HEK293 (cell line): ENCODE measurements around the gene IPO13.

Experiments
- CTCF ChIA-PET: fragments of 350-600 bp; formaldehyde crosslinking; extraction: SDS; loops from one replicate; lab custom pipeline; 2021; ENCODE audit warnings: antibody characterized with exemption; lab: Yijun Ruan, JAX
- POLR2A ChIA-PET: fragments of 300-600 bp; formaldehyde crosslinking; extraction: SDS; loops from one replicate; lab custom pipeline; 2020; ENCODE audit warnings: antibody characterized with exemption, inconsistent platforms; lab: Yijun Ruan, JAX
- H3K27ac ChIP-seq: fragments of 200-500 bp; sonication (Bioruptor generic); 2 replicates; pipeline ENCODE4 v1.5.1; 2014; ENCODE audit warnings: low read depth, low read length, control low read depth, inconsistent platforms; ENCODE audit errors: extremely low read depth
- H3K36me3 ChIP-seq, 2 experiments: fragments of 200-500 bp in 1 of 2; sonication (Bioruptor generic) in 1 of 2; 1 replicate in 1 of 2; 2 replicates in 1 of 2; pipeline ENCODE4 v1.5.1; 2014 to 2017; ENCODE audit warnings: inconsistent platforms in 2 of 2, low read length in 2 of 2; ENCODE audit not compliant: control insufficient read depth in 2 of 2, insufficient read depth in 1 of 2
- H3K4me1 ChIP-seq: fragments of 200-500 bp; sonication (Bioruptor generic); 2 replicates; pipeline ENCODE4 v1.5.1; 2014; ENCODE audit warnings: mild to moderate bottlenecking, low read length, inconsistent platforms; ENCODE audit not compliant: control insufficient read depth, insufficient read depth
- H3K4me3 ChIP-seq: 2 replicates; pipeline ENCODE4 v1.5.1; 2011; ENCODE audit warnings: low read depth, mild to moderate bottlenecking, control low read depth, low read length, moderate library complexity
- H3K9me3 ChIP-seq: fragments of 200-500 bp; sonication (Bioruptor generic); 2 replicates; pipeline ENCODE4 v1.5.1; 2014; ENCODE audit warnings: low read depth, low read length, inconsistent platforms; ENCODE audit not compliant: control insufficient read depth, insufficient read depth
- EGR2 ChIP-seq: fragments of 450-650 bp; formaldehyde crosslinking; IDR thresholded peaks from 2 replicates; pipeline ENCODE4 v1.5.1; 2016; ENCODE audit warnings: low read depth, missing biosample characterization, missing genetic modification characterization
- HOXA7 ChIP-seq: sonication (generic); formaldehyde crosslinking; IDR thresholded peaks from 2 replicates; pipeline ENCODE4 v1.8.1; 2022; ENCODE audit warnings: missing genetic modification reagents, borderline replicate concordance
- KLF7 ChIP-seq: fragments of 450-650 bp; formaldehyde crosslinking; IDR thresholded peaks from 2 replicates; pipeline ENCODE4 v1.5.1; 2016; ENCODE audit warnings: missing biosample characterization, missing genetic modification characterization, borderline replicate concordance
- KLF9 ChIP-seq: fragments of 450-650 bp; formaldehyde crosslinking; IDR thresholded peaks from 2 replicates; pipeline ENCODE4 v1.5.1; 2016; ENCODE audit warnings: missing biosample characterization, missing genetic modification characterization, low read depth
- PRDM1 ChIP-seq: fragments of 450-650 bp; formaldehyde crosslinking; IDR thresholded peaks from 2 replicates; pipeline ENCODE4; 2016; ENCODE audit warnings: missing biosample characterization, missing genetic modification characterization
- SETDB1 ChIP-seq: IDR thresholded peaks from one replicate; pipeline ENCODE4 v1.6.1; 2017; ENCODE audit warnings: mild to moderate bottlenecking, low read length, moderate library complexity, mixed read lengths; ENCODE audit not compliant: insufficient read length
- SP3 ChIP-seq: fragments of 450-650 bp; formaldehyde crosslinking; IDR thresholded peaks from 2 replicates; pipeline ENCODE4 v1.5.1; 2016; ENCODE audit warnings: missing biosample characterization, missing genetic modification characterization
- ZBTB21 ChIP-seq: fragments of 450-650 bp; formaldehyde crosslinking; IDR thresholded peaks from 2 replicates; pipeline ENCODE4 v1.5.1; 2017; ENCODE audit warnings: missing biosample characterization, missing genetic modification characterization
- ZFP41 ChIP-seq: fragments of 450-650 bp; formaldehyde crosslinking; IDR thresholded peaks from 2 replicates; pipeline ENCODE4 v1.5.1; 2016; ENCODE audit warnings: missing biosample characterization, missing genetic modification characterization, borderline replicate concordance
- ZNF433 ChIP-seq: fragments of 450-650 bp; formaldehyde crosslinking; IDR thresholded peaks from 2 replicates; pipeline ENCODE4 v1.5.1; 2016; ENCODE audit warnings: missing biosample characterization, missing genetic modification characterization, low read depth
- ZNF514 ChIP-seq: fragments of 450-650 bp; formaldehyde crosslinking; IDR thresholded peaks from 2 replicates; pipeline ENCODE4 v1.5.1; 2016; ENCODE audit warnings: missing biosample characterization, missing genetic modification characterization
- ZNF529 ChIP-seq: fragments of 450-650 bp; formaldehyde crosslinking; IDR thresholded peaks from 2 replicates; pipeline ENCODE4 v1.5.1; 2017; ENCODE audit warnings: missing genetic modification characterization, missing biosample characterization; ENCODE audit not compliant: insufficient replicate concordance
- ZNF670 ChIP-seq: fragments of 450-650 bp; formaldehyde crosslinking; IDR thresholded peaks from 2 replicates; pipeline ENCODE4 v1.5.1; 2016; ENCODE audit warnings: missing biosample characterization, missing genetic modification characterization, low read depth
- ZNF747 ChIP-seq: fragments of 450-650 bp; formaldehyde crosslinking; IDR thresholded peaks from 2 replicates; pipeline ENCODE4 v1.5.1; 2016; ENCODE audit warnings: missing biosample characterization, missing genetic modification characterization
- ZSCAN16 ChIP-seq: fragments of 450-650 bp; formaldehyde crosslinking; IDR thresholded peaks from 2 replicates; pipeline ENCODE4 v1.5.1; 2016; ENCODE audit warnings: missing biosample characterization, missing genetic modification characterization
- TF ChIP-seq, protein P1 (sequence below): fragments of 450-650 bp; formaldehyde crosslinking; IDR thresholded peaks from 2 replicates; pipeline ENCODE4 v1.5.1; 2016; ENCODE audit warnings: missing biosample characterization, missing genetic modification characterization
- TF ChIP-seq, protein P2 (sequence below): fragments of 450-650 bp; formaldehyde crosslinking; IDR thresholded peaks from 2 replicates; pipeline ENCODE4 v1.5.1; 2017; ENCODE audit warnings: missing biosample characterization, missing genetic modification characterization
- TF ChIP-seq, protein P3 (sequence below): fragments of 450-650 bp; formaldehyde crosslinking; IDR thresholded peaks from 2 replicates; pipeline ENCODE4 v1.5.1; 2016; ENCODE audit warnings: missing biosample characterization, missing genetic modification characterization
- TF ChIP-seq, protein P4 (sequence below): fragments of 450-650 bp; formaldehyde crosslinking; IDR thresholded peaks from 2 replicates; pipeline ENCODE4 v1.5.1; 2017; ENCODE audit warnings: missing biosample characterization, missing genetic modification characterization
- TF ChIP-seq, protein P5 (sequence below): fragments of 450-650 bp; formaldehyde crosslinking; IDR thresholded peaks from 2 replicates; pipeline ENCODE4 v1.5.1; 2016; ENCODE audit warnings: missing biosample characterization, missing genetic modification characterization

The IPO13 gene

GRCh38 chr1:43971336-43971980 lies 24.7 kb downstream of the IPO13 start (continued):
- TF ChIP-seq, protein P1, sequence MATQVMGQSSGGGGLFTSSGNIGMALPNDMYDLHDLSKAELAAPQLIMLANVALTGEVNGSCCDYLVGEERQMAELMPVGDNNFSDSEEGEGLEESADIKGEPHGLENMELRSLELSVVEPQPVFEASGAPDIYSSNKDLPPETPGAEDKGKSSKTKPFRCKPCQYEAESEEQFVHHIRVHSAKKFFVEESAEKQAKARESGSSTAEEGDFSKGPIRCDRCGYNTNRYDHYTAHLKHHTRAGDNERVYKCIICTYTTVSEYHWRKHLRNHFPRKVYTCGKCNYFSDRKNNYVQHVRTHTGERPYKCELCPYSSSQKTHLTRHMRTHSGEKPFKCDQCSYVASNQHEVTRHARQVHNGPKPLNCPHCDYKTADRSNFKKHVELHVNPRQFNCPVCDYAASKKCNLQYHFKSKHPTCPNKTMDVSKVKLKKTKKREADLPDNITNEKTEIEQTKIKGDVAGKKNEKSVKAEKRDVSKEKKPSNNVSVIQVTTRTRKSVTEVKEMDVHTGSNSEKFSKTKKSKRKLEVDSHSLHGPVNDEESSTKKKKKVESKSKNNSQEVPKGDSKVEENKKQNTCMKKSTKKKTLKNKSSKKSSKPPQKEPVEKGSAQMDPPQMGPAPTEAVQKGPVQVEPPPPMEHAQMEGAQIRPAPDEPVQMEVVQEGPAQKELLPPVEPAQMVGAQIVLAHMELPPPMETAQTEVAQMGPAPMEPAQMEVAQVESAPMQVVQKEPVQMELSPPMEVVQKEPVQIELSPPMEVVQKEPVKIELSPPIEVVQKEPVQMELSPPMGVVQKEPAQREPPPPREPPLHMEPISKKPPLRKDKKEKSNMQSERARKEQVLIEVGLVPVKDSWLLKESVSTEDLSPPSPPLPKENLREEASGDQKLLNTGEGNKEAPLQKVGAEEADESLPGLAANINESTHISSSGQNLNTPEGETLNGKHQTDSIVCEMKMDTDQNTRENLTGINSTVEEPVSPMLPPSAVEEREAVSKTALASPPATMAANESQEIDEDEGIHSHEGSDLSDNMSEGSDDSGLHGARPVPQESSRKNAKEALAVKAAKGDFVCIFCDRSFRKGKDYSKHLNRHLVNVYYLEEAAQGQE, result no peak

DNA sequence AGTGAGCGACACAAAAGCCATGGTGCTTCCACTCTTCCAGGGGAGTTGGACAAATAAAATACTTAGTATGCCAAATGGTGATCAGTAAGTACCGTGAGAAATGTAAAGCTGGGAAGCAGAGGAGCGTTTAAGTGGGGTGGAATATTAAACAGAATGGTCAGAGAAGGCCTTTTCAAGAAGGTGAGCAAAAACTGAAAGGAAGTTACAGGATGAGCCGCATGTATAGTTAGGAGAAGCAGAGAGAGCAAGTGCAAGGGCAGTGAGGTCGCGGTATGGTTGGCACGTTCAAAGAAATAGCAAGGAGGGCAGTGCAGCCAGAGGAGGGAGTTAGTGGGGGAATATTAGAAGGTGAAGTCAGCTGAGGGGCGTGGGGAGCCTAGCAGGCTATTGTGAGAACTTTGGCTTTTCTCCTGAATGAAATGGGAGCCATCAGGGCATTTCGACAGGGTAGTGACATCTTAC lies 27.3 kb downstream of the IPO13 start:
- no peaks in the 10 kb centered on the region for H3K9me3 ChIP-seq
- H3K4me1 ChIP-seq, result no peaks in the 10 kb centered on the region
- ChIA-PET CTCF (interaction anchor here (0.7 to 1.2 kb wide), 3 partner anchors 28 to 209 kb away, joined by 3 to 4 read pairs (median 4); no protein-coding TSS in a partner anchor), POLR2A (interaction anchor here (1.1 to 2.0 kb wide), 5 partner anchors 14 to 211 kb away, joined by 3 to 6 read pairs (median 4); partner anchors contain the start of gene SLC6A9)
- peaks cover 7 to 57% of the 10 kb centered on the region in 2 experiments; a peak in 2 of 3 replicates for H3K36me3 ChIP-seq
- TF ChIP-seq, protein P2, sequence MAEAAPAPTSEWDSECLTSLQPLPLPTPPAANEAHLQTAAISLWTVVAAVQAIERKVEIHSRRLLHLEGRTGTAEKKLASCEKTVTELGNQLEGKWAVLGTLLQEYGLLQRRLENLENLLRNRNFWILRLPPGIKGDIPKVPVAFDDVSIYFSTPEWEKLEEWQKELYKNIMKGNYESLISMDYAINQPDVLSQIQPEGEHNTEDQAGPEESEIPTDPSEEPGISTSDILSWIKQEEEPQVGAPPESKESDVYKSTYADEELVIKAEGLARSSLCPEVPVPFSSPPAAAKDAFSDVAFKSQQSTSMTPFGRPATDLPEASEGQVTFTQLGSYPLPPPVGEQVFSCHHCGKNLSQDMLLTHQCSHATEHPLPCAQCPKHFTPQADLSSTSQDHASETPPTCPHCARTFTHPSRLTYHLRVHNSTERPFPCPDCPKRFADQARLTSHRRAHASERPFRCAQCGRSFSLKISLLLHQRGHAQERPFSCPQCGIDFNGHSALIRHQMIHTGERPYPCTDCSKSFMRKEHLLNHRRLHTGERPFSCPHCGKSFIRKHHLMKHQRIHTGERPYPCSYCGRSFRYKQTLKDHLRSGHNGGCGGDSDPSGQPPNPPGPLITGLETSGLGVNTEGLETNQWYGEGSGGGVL (tag by site-specific recombination), result peak; percentile 80
- TF ChIP-seq, protein P3, sequence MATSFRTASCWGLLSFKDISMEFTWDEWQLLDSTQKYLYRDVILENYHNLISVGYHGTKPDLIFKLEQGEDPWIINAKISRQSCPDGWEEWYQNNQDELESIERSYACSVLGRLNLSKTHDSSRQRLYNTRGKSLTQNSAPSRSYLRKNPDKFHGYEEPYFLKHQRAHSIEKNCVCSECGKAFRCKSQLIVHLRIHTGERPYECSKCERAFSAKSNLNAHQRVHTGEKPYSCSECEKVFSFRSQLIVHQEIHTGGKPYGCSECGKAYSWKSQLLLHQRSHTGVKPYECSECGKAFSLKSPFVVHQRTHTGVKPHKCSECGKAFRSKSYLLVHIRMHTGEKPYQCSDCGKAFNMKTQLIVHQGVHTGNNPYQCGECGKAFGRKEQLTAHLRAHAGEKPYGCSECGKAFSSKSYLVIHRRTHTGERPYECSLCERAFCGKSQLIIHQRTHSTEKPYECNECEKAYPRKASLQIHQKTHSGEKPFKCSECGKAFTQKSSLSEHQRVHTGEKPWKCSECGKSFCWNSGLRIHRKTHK, result no peak
- no peak for TF ChIP-seq ZNF433
- TF ChIP-seq ZBTB21 (tag by site-specific recombination), result no peak
- TF ChIP-seq, protein P4, sequence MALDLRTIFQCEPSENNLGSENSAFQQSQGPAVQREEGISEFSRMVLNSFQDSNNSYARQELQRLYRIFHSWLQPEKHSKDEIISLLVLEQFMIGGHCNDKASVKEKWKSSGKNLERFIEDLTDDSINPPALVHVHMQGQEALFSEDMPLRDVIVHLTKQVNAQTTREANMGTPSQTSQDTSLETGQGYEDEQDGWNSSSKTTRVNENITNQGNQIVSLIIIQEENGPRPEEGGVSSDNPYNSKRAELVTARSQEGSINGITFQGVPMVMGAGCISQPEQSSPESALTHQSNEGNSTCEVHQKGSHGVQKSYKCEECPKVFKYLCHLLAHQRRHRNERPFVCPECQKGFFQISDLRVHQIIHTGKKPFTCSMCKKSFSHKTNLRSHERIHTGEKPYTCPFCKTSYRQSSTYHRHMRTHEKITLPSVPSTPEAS (tag by site-specific recombination), result no peak
- no peak for TF ChIP-seq ZFP41 (tag by site-specific recombination)
- TF ChIP-seq EGR2 (tag by site-specific recombination), result no peak
- TF ChIP-seq KLF7, result no peak
- no peak for TF ChIP-seq ZNF529 (tag by site-specific recombination)
- no peak for TF ChIP-seq ZNF670 (tag by site-specific recombination)
- TF ChIP-seq SETDB1, result no peak
- no peak for TF ChIP-seq HOXA7 (CRISPR knock-in tag)
- TF ChIP-seq PRDM1 (tag by site-specific recombination), result peak; percentile 65
- TF ChIP-seq, protein P5, sequence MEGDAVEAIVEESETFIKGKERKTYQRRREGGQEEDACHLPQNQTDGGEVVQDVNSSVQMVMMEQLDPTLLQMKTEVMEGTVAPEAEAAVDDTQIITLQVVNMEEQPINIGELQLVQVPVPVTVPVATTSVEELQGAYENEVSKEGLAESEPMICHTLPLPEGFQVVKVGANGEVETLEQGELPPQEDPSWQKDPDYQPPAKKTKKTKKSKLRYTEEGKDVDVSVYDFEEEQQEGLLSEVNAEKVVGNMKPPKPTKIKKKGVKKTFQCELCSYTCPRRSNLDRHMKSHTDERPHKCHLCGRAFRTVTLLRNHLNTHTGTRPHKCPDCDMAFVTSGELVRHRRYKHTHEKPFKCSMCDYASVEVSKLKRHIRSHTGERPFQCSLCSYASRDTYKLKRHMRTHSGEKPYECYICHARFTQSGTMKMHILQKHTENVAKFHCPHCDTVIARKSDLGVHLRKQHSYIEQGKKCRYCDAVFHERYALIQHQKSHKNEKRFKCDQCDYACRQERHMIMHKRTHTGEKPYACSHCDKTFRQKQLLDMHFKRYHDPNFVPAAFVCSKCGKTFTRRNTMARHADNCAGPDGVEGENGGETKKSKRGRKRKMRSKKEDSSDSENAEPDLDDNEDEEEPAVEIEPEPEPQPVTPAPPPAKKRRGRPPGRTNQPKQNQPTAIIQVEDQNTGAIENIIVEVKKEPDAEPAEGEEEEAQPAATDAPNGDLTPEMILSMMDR (tag by site-specific recombination), result no peak
- no peak for TF ChIP-seq ZNF747 (tag by site-specific recombination)
- no peak for TF ChIP-seq ZSCAN16 (tag by site-specific recombination)
- TF ChIP-seq KLF9, result peak; percentile 34; the same call in 1 of the 2 replicates
- TF ChIP-seq, protein P1, result no peak
- no peak for TF ChIP-seq ZNF514 (tag by site-specific recombination)
- no peak for TF ChIP-seq SP3
- H3K4me3 ChIP-seq, result peak overlapping the region; percentile 88
- H3K27ac ChIP-seq, result peak overlapping the region; percentile 70
